Keratinocyte (primary cell): Measurements from ENCODE around the gene SLC6A15.

Source experiments
- EZH2 ChIP-seq: IDR thresholded peaks from one replicate; pipeline ENCODE4 v1.6.1; 2012; ENCODE audit warnings: inconsistent platforms, mild to moderate bottlenecking, low read length, moderate library complexity
- TF ChIP-seq, protein P1 (sequence below), 3 experiments: IDR thresholded peaks in 1 of 3; conservative IDR thresholded peaks in 1 of 3; optimal IDR thresholded peaks in 1 of 3; 2 replicates in 2 of 3; 3 replicates in 1 of 3; pipeline versions ENCODE3 to v1.5.1; 2011; ENCODE audit warnings: low read length in 3 of 3, mild to moderate bottlenecking in 3 of 3, moderate library complexity in 2 of 3, control low read depth in 1 of 3, inconsistent platforms in 1 of 3; ENCODE audit not compliant: insufficient read depth in 2 of 3; ENCODE audit errors: extremely low read depth in 1 of 3

DNA sequence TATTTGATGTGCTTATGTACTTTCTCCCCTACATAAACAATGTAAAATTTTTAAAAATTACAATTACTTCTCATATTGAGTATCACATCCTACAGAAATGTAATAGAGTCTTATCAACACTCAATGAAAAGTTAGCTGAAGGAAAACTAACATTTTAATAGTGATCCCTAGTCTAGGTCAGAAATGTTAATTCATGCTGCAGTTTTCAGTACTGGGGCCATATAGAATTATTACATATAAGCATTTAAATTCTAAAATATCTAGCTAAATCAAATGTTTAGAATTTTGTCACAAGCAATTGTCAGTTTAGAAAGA lies 37.8 kb downstream of the SLC6A15 start:
- TF ChIP-seq, protein P1, sequence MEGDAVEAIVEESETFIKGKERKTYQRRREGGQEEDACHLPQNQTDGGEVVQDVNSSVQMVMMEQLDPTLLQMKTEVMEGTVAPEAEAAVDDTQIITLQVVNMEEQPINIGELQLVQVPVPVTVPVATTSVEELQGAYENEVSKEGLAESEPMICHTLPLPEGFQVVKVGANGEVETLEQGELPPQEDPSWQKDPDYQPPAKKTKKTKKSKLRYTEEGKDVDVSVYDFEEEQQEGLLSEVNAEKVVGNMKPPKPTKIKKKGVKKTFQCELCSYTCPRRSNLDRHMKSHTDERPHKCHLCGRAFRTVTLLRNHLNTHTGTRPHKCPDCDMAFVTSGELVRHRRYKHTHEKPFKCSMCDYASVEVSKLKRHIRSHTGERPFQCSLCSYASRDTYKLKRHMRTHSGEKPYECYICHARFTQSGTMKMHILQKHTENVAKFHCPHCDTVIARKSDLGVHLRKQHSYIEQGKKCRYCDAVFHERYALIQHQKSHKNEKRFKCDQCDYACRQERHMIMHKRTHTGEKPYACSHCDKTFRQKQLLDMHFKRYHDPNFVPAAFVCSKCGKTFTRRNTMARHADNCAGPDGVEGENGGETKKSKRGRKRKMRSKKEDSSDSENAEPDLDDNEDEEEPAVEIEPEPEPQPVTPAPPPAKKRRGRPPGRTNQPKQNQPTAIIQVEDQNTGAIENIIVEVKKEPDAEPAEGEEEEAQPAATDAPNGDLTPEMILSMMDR (optimal IDR thresholded peaks at IDR 0.05 in 1 of 3, IDR thresholded peaks at IDR 0.05 in 1 of 3, conservative IDR thresholded peaks at IDR 0.05 in 1 of 3; ENCODE audit: extremely low read depth in 1 of 3, insufficient read depth in 2 of 3, low read length in 3 of 3): no peak
- TF ChIP-seq EZH2: no peak
